ENCODE data around the gene DSG4. TPM values are rescaled to one million over a fixed set of nuclear protein-coding genes. Genes with fewer than 3 reads are reported as not detected.
A peak's percentile ranks its signal among the peaks of the same experiment; 100 is the strongest.

The DSG4 gene
- total RNA-seq, 1 donor, result not detected

DNA sequence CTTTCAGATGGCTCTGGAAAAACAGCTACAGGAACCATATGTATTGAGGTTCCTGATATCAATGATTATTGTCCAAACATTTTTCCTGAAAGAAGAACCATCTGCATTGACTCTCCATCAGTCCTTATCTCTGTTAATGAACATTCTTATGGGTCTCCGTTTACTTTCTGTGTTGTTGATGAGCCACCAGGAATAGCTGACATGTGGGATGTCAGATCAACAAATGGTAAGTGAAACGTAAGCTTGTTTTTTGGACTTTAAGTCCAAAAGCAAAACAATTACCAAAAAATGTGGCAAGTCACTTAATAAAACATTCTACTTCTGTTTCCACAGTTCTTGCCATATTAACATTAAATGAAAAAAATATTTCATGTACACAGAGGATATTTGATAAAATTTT lies 26.8 kb downstream of the DSG4 start:
- no peak for DNase-seq (ENCODE audit: low read depth in 2 of 3, low spot score in 2 of 3)

- no peak for DNase-seq (ENCODE audit: low read depth in 2 of 3, low spot score in 2 of 3)
These were observed 31.1 kb downstream of the DSG4 start for GRCh38 chr18:31407649-31408048.

DNA sequence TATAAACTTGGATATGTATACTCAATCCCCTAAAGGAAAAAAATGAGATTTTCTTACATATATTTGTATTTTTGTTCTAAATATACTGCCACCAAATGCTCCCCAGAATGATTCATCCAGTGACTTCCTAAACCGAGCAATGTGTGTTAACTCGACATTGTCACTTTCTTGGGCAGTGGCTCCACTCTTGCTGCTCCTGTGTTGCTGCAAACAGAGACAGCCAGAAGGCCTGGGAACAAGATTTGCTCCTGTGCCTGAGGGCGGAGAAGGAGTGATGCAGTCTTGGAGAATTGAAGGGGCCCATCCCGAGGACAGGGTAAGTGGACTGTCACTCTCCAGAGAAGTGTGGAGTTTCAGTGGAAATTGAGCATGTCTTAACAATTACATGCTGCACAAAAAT lies 32.7 kb downstream of the DSG4 start:
- DNase-seq (ENCODE audit: low read depth in 2 of 3, low spot score in 2 of 3), result no peak

- DNase-seq (ENCODE audit: low read depth in 2 of 3, low spot score in 2 of 3), result no peak
These were observed 34.3 kb downstream of the DSG4 start for GRCh38 chr18:31410716-31411483.

DNA sequence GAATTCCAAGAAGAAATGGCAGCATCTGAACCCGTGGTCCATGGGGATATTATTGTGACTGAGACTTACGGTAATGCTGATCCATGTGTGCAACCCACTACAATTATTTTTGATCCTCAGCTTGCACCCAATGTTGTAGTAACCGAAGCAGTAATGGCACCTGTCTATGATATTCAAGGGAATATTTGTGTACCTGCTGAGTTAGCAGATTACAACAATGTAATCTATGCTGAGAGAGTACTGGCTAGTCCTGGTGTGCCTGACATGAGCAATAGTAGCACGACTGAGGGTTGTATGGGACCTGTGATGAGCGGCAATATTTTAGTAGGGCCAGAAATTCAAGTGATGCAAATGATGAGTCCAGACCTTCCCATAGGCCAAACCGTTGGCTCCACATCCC lies 36.6 kb downstream of the DSG4 start:
- no peak for DNase-seq (ENCODE audit: low read depth in 2 of 3, low spot score in 2 of 3)

GRCh38 chr18:31417850-31418249 lies 41.3 kb downstream of the DSG4 start:
- DNase-seq (ENCODE audit: low read depth in 2 of 3, low spot score in 2 of 3), result no peak

- DNase-seq (ENCODE audit: low read depth in 2 of 3, low spot score in 2 of 3), result no peak
These were observed 42.9 kb downstream of the DSG4 start for GRCh38 chr18:31419457-31419932.

GRCh38 chr18:31420032-31420431 lies 43.5 kb downstream of the DSG4 start:
- no peak for DNase-seq (ENCODE audit: low read depth in 2 of 3, low spot score in 2 of 3)

- no peak for DNase-seq (ENCODE audit: low read depth in 2 of 3, low spot score in 2 of 3)
These were observed 43.9 kb downstream of the DSG4 start for GRCh38 chr18:31420524-31420923.

DNA sequence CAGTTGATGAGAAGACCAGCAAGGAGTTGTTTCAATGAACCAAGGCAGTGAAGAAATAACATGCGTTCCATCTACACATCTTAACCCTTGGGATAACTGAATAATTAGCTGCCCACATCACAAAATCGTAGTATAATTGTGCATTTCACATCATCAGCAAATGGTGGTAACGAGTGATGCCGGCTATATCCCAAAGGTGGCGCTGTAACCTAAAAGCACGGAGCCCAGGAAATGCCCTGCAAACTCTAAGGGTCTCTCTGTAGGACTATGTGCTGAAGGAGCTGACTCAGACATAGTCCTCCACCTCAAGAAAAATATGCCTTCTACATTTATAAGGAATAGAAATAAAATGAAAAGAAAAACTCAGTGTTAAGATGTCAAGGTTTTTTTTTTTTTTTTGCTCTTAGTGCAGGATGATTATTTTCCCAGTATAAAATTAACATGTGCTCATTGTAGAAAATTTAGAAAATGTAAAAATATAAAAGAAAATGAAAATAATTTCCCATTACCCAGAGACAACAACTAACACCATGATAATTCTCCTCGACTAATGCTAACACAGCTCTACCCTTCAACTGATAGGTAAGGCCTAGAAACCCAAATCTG lies 47.9 kb downstream of the DSG4 start:
- peak in 2 of 3 donors; percentile 49 to 71 for DNase-seq (ENCODE audit: low read depth in 2 of 3, low spot score in 2 of 3)

DNA sequence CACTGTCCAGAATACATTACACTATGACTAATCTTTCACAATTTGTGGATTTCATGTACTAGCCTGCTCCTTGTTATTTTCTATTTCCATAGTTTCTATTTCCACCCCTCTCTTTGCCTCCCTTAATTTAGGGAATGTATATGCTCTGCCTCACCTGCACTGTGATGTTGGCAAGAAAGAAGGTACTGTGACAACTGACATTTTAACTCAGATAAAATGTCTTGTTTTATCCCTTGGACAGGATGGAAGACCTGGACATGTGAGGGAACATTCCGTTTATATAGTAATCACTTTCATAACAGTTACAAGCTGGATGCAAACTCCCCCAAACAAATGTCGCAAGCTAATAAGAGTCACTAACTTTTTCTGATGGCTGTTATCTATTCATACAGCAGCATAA lies 49.4 kb downstream of the DSG4 start:
- no peak for DNase-seq (ENCODE audit: low read depth in 2 of 3, low spot score in 2 of 3)

DNA sequence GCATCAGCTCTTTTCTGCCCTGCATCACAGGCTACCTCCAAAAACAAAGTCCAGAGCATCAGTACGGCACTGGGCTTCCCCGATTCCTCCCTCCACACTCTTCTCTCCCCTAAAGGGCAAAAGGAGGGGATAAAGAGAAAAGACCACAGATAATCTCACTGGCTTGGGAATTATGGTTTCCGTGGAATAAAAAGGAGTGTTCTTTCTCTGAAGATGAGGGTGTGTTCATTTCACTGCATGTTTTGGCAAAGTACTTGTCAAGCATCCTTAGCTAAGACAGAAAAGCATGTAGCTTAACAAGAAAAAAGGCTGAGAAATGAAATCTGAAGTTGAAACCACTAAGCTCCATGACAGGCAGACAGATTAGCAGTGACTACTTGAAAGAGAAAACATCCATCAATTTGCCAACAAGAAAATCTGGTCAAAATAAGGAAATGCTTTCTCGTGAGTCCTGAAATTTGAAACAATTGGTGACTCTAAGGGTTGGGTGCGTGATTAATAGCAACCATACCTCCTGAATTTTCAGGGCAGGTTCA lies 50.4 kb downstream of the DSG4 start:
- DNase-seq (ENCODE audit: low read depth in 2 of 3, low spot score in 2 of 3), result no peak

DNA sequence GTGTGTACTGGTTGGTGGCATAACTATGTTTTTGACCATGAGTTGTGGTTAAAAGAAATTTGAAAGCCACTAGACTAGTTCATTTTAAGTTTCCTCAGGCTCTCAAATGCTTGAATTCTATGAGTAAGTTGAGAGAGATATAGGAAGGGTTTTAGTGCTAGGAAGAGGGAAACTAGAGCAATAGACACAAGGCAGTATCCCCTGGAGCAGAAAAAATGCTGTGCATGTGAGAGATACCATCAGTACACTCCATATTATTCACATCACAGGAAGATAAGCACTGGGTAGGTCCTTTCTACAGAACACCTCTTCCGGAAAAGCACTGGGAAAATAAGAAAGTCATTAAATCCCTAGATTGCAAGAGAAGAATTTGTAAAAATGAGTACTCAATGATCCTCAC lies 51.6 kb downstream of the DSG4 start:
- DNase-seq (ENCODE audit: low read depth in 2 of 3, low spot score in 2 of 3), result no peak

DNA sequence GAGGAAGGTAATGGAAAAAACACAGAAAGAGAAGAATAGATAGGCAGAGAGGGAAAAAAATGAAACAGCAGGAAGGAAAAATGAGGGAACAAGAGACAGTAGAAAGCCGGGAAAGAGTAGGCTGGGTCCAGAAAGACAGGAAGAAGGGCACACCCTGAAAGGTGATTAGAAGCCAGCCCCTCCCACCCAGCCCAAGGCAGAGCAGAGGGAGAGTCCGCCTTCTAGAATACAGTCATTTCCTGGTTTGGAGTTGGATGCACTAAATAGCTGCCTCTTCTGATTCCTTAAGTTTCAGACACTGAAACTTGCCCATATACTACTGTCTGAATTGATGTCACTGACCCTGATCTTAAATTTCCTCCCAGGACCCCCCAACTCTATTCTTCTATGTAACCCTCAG lies 53.0 kb downstream of the DSG4 start:
- no peak for DNase-seq (ENCODE audit: low read depth in 2 of 3, low spot score in 2 of 3)

DNA sequence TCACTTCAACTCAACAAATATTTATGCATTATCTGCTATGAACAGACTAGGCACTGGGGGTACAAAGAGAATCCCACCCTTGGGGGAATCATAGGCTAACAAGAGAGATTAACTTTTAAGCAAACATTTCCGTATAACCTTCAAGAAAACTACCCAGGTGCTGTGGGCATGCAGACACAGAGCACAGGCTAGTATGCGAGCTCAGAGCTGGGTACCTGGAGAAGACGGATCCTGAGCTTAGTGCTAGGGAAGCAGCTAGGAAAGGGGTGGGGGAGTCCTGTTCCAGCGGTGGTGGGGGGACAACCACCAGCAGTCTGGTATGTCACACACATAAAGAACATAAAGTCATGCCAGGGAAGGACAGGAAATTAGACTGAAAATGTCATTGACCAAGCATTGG lies 53.5 kb downstream of the DSG4 start:
- no peak for DNase-seq (ENCODE audit: low read depth in 2 of 3, low spot score in 2 of 3)

DNA sequence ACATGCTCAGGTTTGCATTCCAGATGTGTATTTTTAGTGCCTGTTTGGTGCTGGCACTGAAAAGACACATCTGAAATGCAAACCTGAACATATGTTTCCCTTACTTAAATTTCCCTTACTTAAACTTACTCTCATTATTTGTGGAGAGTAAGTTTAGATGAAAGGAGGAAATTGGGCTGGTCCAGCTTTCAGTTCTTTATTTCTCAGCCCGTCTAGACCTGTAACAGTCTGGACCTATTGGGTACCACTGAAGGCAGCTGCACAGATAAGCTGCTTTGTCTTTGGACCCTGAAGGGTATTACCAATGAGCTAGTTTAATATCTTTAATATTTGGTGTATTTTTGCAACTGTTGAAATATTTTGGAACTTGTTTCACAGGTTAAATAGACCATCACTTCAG lies 54.0 kb downstream of the DSG4 start:
- DNase-seq (ENCODE audit: low read depth in 2 of 3, low spot score in 2 of 3), result no peak

DNA sequence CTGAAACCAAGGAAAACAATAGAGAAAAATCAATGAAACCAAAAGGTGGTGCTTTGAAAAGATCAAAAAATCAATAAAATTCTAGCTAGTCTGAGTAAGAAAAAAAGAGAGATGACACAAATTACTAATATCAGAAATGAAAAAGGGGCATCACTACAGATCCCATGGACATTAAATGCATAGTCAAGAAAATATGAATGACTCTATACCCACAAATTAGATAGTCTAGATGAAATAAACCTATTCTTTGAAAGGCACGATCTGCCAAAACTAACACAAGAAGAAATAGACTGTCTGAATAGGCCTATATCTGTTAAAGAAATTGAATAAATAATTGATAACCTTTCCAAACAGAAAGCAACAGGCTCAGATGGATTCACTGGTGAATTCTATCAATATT lies 55.7 kb downstream of the DSG4 start:
- DNase-seq (ENCODE audit: low read depth in 2 of 3, low spot score in 2 of 3), result no peak

DNA sequence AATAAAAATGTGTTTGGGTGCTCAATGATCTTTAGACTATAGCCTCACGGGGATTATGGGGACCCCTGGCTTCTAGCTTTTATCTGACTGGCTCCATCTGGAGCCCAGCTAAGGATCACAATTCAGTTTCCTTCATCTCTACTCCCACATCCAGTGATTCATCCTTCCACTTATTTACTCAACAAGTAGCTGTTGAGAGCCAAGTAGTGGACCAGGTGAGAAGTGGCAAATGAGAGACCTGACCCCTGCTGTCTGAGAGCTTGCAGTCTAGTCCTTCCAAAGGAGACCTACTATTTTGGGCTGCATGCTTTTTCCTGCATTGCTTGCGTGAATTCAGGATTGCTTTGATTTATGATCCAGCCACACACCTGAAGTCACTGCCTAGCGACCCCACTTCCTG lies 60.2 kb downstream of the DSG4 start:
- no peak for DNase-seq (ENCODE audit: low read depth in 2 of 3, low spot score in 2 of 3)

- no peak for DNase-seq (ENCODE audit: low read depth in 2 of 3, low spot score in 2 of 3)
These were observed 61.8 kb downstream of the DSG4 start for GRCh38 chr18:31438402-31438801.

- DNase-seq (ENCODE audit: low read depth in 2 of 3, low spot score in 2 of 3), result no peak
These were observed 63.3 kb downstream of the DSG4 start for GRCh38 chr18:31439807-31440325.

GRCh38 chr18:31440787-31441186 lies 64.2 kb downstream of the DSG4 start:
- DNase-seq (ENCODE audit: low read depth in 2 of 3, low spot score in 2 of 3), result no peak

GRCh38 chr18:31441493-31441892 lies 64.9 kb downstream of the DSG4 start:
- DNase-seq (ENCODE audit: low read depth in 2 of 3, low spot score in 2 of 3), result no peak

All from hematopoietic multipotent progenitor cell (in vitro differentiated cells).